ENCODE measurements around the gene DNAH14. TPM values are rescaled to one million over a fixed set of nuclear protein-coding genes. Genes with fewer than 3 reads are reported as not detected.
A peak's percentile ranks its signal among the peaks of the same experiment; 100 is the strongest.

The DNAH14 gene
- total and polyA plus RNA-seq, 2 donors (not counting 3 experiments of a cell fraction or from before 2014, with no cell fraction given): 1.5 to 7.1 TPM

DNA sequence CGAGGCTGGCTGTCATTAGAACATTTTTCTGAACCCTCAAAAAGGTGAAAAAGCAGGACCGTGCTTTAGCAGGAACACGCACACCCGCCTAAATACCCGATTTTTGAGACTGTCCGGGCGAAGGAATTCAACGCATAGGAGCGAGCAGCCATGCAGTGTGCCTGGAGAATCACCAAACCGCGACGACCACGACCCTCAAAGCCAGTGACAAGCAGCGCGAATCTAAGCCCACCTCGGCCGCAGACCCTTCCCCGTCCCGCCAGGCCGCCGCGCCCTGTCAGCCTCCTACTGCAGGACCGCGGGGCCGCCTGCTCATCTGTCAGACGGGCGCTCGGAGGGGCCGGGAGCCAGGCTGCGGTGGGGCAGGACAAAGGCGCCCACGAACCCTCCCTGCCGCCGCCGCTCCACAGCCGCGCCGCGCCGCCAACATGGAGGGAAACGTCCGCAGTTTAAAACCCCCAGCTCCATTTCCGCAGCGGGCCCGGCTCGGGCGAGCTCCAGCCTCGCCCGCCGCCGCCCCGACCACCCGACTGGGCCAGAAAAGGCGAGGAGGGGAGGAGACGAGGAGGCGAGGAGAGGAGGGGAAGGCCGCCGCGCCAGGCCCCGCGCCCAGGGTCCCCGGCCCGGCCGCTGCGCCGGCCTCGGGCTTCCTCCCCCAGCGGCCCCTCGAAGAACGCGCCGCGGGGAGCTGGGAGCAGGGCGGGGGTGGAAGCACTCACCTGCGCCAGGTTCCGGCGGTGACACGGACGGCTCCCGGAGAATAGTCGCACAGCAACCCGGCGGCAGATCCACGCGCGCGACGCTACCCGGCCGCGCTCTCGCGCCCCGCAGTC is 498.0 kb downstream of the DNAH14 start, which contains the start of gene LBR:
LBR (minus strand) TSS at position 804 of the 833 bp plus-strand sequence. CDS start 3,963 bp downstream, outside the sequence.
- FAIRE-seq (no peak), DNase-seq (ENCODE audit: low read depth, low spot score) (no peak)
- peak within 1 kb of the TSS; percentile 91 for H3K4me2 ChIP-seq (ENCODE audit: insufficient read depth, low read length)
- H3K4me3 ChIP-seq (replicated peaks in 1 of 3; ENCODE audit: insufficient read depth in 1 of 3, low read depth in 1 of 3, low read length in 3 of 3): peak within 1 kb of the TSS; percentile 37 to 79 (median 68)
- peak within 1 kb of the TSS; percentile 76 for H3K9ac ChIP-seq (replicated peaks; ENCODE audit: extremely low read depth, insufficient read depth, low read length)
- intact Hi-C loops (cut with micrococcal nuclease): loop anchor here (1.0 to 5.0 kb wide), 4 partner anchors 18 to 1595 kb away; partner anchors contain the start of gene H3-3A
- H3K4me1 ChIP-seq (ENCODE audit: control insufficient read depth, extremely low read depth, insufficient read depth, low read length): peaks cover 47% of the 10 kb centered on the region
- ChIA-PET CTCF (interaction anchor here (1.2 to 4.8 kb wide), 4 partner anchors 13 to 48 kb away, joined by 3 to 31 read pairs (median 7); no protein-coding TSS in a partner anchor), POLR2A (interaction anchor here (1.2 kb wide), 1 partner anchor 17 kb away, joined by 3 read pairs; no protein-coding TSS in a partner anchor)
- TF ChIP-seq GATA2 (IDR thresholded peaks at IDR 0.05; ENCODE audit: insufficient read depth, insufficient read length, low read depth, low read length) (no peak), POLR2AphosphoS5 (IDR thresholded peaks at IDR 0.05; ENCODE audit: insufficient read depth, low read depth, low read length) (peak; percentile 75), POLR2A (IDR thresholded peaks at IDR 0.05; ENCODE audit: low read depth, low read length) (peak; percentile 47), JUN (IDR thresholded peaks at IDR 0.05; ENCODE audit: borderline replicate concordance, insufficient read depth, insufficient read length, low read depth) (no peak)
- TF ChIP-seq, protein P1, sequence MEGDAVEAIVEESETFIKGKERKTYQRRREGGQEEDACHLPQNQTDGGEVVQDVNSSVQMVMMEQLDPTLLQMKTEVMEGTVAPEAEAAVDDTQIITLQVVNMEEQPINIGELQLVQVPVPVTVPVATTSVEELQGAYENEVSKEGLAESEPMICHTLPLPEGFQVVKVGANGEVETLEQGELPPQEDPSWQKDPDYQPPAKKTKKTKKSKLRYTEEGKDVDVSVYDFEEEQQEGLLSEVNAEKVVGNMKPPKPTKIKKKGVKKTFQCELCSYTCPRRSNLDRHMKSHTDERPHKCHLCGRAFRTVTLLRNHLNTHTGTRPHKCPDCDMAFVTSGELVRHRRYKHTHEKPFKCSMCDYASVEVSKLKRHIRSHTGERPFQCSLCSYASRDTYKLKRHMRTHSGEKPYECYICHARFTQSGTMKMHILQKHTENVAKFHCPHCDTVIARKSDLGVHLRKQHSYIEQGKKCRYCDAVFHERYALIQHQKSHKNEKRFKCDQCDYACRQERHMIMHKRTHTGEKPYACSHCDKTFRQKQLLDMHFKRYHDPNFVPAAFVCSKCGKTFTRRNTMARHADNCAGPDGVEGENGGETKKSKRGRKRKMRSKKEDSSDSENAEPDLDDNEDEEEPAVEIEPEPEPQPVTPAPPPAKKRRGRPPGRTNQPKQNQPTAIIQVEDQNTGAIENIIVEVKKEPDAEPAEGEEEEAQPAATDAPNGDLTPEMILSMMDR (IDR thresholded peaks at IDR 0.05; ENCODE audit: extremely low read depth in 1 of 2, insufficient read depth in 1 of 2, low read depth in 1 of 2, low read length in 2 of 2): no peak
- TF ChIP-seq, protein P2, sequence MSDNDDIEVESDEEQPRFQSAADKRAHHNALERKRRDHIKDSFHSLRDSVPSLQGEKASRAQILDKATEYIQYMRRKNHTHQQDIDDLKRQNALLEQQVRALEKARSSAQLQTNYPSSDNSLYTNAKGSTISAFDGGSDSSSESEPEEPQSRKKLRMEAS (IDR thresholded peaks at IDR 0.05; ENCODE audit: insufficient read depth, insufficient read length): no peak
- H3K27me3 ChIP-seq (ENCODE audit: control insufficient read depth in 2 of 2, insufficient read depth in 2 of 2, low read length in 2 of 2): no peaks in the 10 kb centered on the region
- H3K27ac ChIP-seq (ENCODE audit: insufficient read depth, low read depth, low read length): peak within 1 kb of the TSS; percentile 75
- H2AFZ ChIP-seq (ENCODE audit: low read depth, low read length): peak within 1 kb of the TSS; percentile 66
- dilution Hi-C loops (cut with MboI; ENCODE audit: extremely low pct_ligation_motif_present, low sequenced_read_pairs): no loop called here
- peaks cover 4% of the 10 kb centered on the region for H4K20me1 ChIP-seq (replicated peaks; ENCODE audit: control insufficient read depth, extremely low read depth, insufficient read depth, low read length)
- BruUV-seq (replicated peaks): no TSS peak
- peaks cover 54% of the 10 kb centered on the region for H3K79me2 ChIP-seq (ENCODE audit: control insufficient read depth, insufficient read depth, low read length)
- H3K36me3 ChIP-seq (ENCODE audit: control insufficient read depth in 2 of 2, extremely low read depth in 1 of 2, insufficient read depth in 2 of 2, low read length in 2 of 2): no peaks in the 10 kb centered on the region
- no peaks in the 10 kb centered on the region for H3K9me3 ChIP-seq (replicated peaks; ENCODE audit: control insufficient read depth, insufficient read depth, low read length)
- H3K9me1 ChIP-seq (replicated peaks; ENCODE audit: control insufficient read depth, extremely low read depth, insufficient read depth, low read length): no peaks in the 10 kb centered on the region

Data from endothelial cell of umbilical vein (primary cell).